ENCODE data around the gene OR13C9.

DNA sequence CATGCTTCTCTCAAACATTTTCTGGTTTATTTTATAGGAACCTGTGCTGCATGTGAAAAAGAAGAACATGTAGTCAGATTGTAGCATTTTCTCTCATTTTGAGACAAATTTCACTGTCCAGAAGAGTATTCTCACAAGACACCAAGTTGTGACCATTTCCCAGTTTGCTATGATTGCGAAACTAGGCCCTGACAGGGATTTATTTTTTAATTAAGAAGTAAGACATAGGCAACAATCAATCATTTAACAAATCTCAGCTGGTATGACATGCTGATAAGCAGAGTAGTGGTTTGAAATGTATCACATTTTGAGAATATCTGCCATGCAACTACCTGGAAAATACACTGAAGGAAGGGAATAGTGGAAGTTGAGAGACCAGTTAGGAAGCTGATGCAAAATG is 37.4 kb downstream of the OR13C9 start:
- TF ChIP-seq POLR2AphosphoS5 (IDR thresholded peaks at IDR 0.05; ENCODE audit: borderline replicate concordance, low read depth, low read length) (no peak), EZH2 (IDR thresholded peaks at IDR 0.05) (no peak)

Data from SK-N-MC (cell line).